HepG2 (cell line): Measurements from ENCODE around the gene ELMO2. TPM values are rescaled to one million over a fixed set of nuclear protein-coding genes. Genes with fewer than 3 reads are reported as not detected.
A peak's percentile ranks its signal among the peaks of the same experiment; 100 is the strongest.

Source experiments
- NFE2 ChIP-seq: sonication (generic); formaldehyde crosslinking; IDR thresholded peaks from 2 replicates; pipeline ENCODE4 v1.4.0; 2020; ENCODE audit warnings: missing genetic modification reagents
- SNAI1 ChIP-seq: sonication (generic); formaldehyde crosslinking; IDR thresholded peaks from 2 replicates; pipeline ENCODE4 v1.5.0; 2020; ENCODE audit warnings: mild to moderate bottlenecking, missing genetic modification reagents, borderline replicate concordance
- ZNF737 ChIP-seq: sonication (generic); formaldehyde crosslinking; IDR thresholded peaks from 2 replicates; pipeline ENCODE4 v1.5.0; 2020; ENCODE audit warnings: missing genetic modification reagents, mild to moderate bottlenecking, borderline replicate concordance
- polyA plus RNA-seq, 8 experiments: library from polyadenylated mRNA; depleted of rRNA in 3 of 8; stranded (reverse) in 7 of 8; unstranded in 1 of 8; fragments of >200 nt; fragmentation: Illumina TruSeq in 4 of 8; extraction: Trizol in 4 of 8; gene quantifications; 2 replicates each; pipeline versions ENCODE4 v1.2.1 to v1.2.3, GENCODE V29; 2011 to 2016; ENCODE audit warnings: low read depth in 4 of 8, missing spikeins in 1 of 8, mixed read lengths in 1 of 8; ENCODE audit not compliant: insufficient read depth in 1 of 8
- total RNA-seq, 5 experiments: library from RNA; depleted of rRNA; stranded (reverse); fragments of >200 nt; fragmentation: Illumina TruSeq; extraction: Trizol; gene quantifications; 2 replicates each; pipeline ENCODE4 v1.2.3, GENCODE V29; 2016; ENCODE audit warnings: low read depth in 1 of 5
- TF ChIP-seq, protein P1 (sequence below): sonication (generic); formaldehyde crosslinking; IDR thresholded peaks from 2 replicates; pipeline ENCODE4 v1.4.0; 2020; ENCODE audit warnings: missing genetic modification reagents
- TF ChIP-seq, protein P2 (sequence below): sonication (generic); formaldehyde crosslinking; IDR thresholded peaks from 2 replicates; pipeline ENCODE4 v1.5.0; 2020; ENCODE audit warnings: mild to moderate bottlenecking, missing genetic modification reagents, borderline replicate concordance
- TF ChIP-seq, protein P3 (sequence below): sonication (generic); formaldehyde crosslinking; IDR thresholded peaks from 2 replicates; pipeline ENCODE4 v1.4.0; 2020; ENCODE audit warnings: missing genetic modification reagents, mild to moderate bottlenecking, borderline replicate concordance
- TF ChIP-seq, protein P4 (sequence below), 2 experiments: IDR thresholded peaks; 2 replicates each; pipeline ENCODE4 v1.6.1; 2011 to 2012; ENCODE audit warnings: low read length in 2 of 2, borderline replicate concordance in 1 of 2, low read depth in 1 of 2, mild to moderate bottlenecking in 1 of 2, moderate library complexity in 1 of 2

The ELMO2 gene
- total and polyA plus RNA-seq, 2 of the 13 experiments (the other 11 are each of a cell fraction or from before 2014, with no cell fraction given): 30.6 to 35.7 TPM

DNA sequence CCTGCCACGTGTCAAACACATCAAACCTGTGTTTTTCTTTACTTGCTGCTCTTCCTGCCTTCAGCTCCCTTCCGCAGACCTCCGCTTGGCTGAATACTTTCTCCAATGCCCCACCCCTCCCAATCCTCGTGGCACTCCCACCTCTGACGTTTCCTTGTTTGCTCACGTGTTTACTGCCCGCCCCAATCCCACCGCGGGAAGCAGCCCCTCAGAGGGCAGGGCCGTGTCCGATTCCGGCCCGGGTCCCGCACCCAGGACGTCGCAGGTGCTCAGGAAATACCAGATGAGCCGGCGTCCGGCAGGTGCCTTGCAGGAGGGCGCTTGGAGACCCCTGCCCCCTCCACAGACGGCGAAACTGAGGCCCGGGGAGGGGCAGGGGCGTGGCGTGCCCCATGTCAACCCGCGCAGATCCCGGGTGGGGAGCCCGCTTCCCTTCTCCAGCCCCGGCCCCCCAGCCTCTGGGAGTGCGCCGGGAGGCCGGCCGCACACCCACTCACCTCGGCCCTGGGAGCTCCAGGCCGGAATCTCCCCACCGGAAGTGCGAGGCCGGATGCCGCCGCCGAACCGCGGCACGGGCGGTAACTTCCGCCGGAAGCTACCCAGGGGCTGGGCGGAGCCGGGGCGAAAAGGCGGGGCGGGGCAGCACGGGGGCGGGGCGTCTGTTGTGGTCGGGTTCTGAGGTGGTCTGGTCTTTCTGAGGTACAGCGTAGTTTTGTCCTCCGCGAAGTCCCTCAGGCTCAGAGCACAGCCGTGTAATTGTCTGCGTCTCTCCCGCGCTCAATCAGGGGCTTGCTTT, 42.3 kb downstream of the ELMO2 start (continued):
- TF ChIP-seq, protein P1, sequence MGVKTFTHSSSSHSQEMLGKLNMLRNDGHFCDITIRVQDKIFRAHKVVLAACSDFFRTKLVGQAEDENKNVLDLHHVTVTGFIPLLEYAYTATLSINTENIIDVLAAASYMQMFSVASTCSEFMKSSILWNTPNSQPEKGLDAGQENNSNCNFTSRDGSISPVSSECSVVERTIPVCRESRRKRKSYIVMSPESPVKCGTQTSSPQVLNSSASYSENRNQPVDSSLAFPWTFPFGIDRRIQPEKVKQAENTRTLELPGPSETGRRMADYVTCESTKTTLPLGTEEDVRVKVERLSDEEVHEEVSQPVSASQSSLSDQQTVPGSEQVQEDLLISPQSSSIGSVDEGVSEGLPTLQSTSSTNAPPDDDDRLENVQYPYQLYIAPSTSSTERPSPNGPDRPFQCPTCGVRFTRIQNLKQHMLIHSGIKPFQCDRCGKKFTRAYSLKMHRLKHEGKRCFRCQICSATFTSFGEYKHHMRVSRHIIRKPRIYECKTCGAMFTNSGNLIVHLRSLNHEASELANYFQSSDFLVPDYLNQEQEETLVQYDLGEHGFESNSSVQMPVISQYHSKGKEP (CRISPR knock-in tag): peak; percentile 85
- TF ChIP-seq NFE2 (no peak), ZNF737 (CRISPR knock-in tag) (peak; percentile 18; the same call in 1 of the 2 replicates), SNAI1 (CRISPR knock-in tag) (peak; percentile 94)
- TF ChIP-seq, protein P2, sequence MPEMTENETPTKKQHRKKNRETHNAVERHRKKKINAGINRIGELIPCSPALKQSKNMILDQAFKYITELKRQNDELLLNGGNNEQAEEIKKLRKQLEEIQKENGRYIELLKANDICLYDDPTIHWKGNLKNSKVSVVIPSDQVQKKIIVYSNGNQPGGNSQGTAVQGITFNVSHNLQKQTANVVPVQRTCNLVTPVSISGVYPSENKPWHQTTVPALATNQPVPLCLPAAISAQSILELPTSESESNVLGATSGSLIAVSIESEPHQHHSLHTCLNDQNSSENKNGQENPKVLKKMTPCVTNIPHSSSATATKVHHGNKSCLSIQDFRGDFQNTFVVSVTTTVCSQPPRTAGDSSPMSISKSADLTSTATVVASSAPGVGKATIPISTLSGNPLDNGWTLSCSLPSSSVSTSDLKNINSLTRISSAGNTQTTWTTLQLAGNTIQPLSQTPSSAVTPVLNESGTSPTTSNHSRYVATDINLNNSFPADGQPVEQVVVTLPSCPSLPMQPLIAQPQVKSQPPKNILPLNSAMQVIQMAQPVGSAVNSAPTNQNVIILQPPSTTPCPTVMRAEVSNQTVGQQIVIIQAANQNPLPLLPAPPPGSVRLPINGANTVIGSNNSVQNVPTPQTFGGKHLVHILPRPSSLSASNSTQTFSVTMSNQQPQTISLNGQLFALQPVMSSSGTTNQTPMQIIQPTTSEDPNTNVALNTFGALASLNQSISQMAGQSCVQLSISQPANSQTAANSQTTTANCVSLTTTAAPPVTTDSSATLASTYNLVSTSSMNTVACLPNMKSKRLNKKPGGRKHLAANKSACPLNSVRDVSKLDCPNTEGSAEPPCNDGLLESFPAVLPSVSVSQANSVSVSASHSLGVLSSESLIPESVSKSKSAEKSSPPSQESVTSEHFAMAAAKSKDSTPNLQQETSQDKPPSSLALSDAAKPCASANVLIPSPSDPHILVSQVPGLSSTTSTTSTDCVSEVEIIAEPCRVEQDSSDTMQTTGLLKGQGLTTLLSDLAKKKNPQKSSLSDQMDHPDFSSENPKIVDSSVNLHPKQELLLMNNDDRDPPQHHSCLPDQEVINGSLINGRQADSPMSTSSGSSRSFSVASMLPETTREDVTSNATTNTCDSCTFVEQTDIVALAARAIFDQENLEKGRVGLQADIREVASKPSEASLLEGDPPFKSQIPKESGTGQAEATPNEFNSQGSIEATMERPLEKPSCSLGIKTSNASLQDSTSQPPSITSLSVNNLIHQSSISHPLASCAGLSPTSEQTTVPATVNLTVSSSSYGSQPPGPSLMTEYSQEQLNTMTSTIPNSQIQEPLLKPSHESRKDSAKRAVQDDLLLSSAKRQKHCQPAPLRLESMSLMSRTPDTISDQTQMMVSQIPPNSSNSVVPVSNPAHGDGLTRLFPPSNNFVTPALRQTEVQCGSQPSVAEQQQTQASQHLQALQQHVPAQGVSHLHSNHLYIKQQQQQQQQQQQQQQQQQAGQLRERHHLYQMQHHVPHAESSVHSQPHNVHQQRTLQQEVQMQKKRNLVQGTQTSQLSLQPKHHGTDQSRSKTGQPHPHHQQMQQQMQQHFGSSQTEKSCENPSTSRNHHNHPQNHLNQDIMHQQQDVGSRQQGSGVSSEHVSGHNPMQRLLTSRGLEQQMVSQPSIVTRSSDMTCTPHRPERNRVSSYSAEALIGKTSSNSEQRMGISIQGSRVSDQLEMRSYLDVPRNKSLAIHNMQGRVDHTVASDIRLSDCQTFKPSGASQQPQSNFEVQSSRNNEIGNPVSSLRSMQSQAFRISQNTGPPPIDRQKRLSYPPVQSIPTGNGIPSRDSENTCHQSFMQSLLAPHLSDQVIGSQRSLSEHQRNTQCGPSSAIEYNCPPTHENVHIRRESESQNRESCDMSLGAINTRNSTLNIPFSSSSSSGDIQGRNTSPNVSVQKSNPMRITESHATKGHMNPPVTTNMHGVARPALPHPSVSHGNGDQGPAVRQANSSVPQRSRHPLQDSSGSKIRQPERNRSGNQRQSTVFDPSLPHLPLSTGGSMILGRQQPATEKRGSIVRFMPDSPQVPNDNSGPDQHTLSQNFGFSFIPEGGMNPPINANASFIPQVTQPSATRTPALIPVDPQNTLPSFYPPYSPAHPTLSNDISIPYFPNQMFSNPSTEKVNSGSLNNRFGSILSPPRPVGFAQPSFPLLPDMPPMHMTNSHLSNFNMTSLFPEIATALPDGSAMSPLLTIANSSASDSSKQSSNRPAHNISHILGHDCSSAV (CRISPR knock-in tag): peak; percentile 73; the same call in 1 of the 2 replicates
- TF ChIP-seq, protein P3, sequence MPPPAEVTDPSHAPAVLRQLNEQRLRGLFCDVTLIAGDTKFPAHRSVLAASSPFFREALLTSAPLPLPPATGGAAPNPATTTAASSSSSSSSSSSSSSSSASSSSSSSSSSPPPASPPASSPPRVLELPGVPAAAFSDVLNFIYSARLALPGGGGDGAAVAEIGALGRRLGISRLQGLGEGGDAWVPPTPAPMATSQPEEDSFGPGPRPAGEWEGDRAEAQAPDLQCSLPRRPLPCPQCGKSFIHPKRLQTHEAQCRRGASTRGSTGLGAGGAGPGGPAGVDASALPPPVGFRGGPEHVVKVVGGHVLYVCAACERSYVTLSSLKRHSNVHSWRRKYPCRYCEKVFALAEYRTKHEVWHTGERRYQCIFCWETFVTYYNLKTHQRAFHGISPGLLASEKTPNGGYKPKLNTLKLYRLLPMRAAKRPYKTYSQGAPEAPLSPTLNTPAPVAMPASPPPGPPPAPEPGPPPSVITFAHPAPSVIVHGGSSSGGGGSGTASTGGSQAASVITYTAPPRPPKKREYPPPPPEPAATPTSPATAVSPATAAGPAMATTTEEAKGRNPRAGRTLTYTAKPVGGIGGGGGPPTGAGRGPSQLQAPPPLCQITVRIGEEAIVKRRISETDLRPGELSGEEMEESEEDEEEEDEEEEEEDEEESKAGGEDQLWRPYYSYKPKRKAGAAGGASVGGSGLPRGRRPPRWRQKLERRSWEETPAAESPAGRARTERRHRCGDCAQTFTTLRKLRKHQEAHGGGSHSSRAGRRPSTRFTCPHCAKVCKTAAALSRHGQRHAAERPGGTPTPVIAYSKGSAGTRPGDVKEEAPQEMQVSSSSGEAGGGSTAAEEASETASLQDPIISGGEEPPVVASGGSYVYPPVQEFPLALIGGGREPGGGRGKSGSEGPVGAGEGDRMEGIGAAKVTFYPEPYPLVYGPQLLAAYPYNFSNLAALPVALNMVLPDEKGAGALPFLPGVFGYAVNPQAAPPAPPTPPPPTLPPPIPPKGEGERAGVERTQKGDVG (CRISPR knock-in tag): peak; percentile 91; the same call in 1 of the 2 replicates
- TF ChIP-seq, protein P4, sequence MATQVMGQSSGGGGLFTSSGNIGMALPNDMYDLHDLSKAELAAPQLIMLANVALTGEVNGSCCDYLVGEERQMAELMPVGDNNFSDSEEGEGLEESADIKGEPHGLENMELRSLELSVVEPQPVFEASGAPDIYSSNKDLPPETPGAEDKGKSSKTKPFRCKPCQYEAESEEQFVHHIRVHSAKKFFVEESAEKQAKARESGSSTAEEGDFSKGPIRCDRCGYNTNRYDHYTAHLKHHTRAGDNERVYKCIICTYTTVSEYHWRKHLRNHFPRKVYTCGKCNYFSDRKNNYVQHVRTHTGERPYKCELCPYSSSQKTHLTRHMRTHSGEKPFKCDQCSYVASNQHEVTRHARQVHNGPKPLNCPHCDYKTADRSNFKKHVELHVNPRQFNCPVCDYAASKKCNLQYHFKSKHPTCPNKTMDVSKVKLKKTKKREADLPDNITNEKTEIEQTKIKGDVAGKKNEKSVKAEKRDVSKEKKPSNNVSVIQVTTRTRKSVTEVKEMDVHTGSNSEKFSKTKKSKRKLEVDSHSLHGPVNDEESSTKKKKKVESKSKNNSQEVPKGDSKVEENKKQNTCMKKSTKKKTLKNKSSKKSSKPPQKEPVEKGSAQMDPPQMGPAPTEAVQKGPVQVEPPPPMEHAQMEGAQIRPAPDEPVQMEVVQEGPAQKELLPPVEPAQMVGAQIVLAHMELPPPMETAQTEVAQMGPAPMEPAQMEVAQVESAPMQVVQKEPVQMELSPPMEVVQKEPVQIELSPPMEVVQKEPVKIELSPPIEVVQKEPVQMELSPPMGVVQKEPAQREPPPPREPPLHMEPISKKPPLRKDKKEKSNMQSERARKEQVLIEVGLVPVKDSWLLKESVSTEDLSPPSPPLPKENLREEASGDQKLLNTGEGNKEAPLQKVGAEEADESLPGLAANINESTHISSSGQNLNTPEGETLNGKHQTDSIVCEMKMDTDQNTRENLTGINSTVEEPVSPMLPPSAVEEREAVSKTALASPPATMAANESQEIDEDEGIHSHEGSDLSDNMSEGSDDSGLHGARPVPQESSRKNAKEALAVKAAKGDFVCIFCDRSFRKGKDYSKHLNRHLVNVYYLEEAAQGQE (IDR thresholded peaks at IDR 0.05; ENCODE audit: borderline replicate concordance in 1 of 2, low read depth in 1 of 2, low read length in 2 of 2): peak in 1 of 2 experiments; percentile 41; a peak in 1 of 4 replicates
